GM23248 (cell line): ENCODE results near the gene PTPRE.

Experiments
- EZH2 ChIP-seq: fragments of 200-600 bp; sonication (generic); IDR thresholded peaks from 2 replicates; pipeline ENCODE4 v1.6.1; 2018; ENCODE audit warnings: antibody characterized with exemption, mild to moderate bottlenecking; ENCODE audit not compliant: insufficient read depth, poor library complexity, severe bottlenecking
- EZH2phosphoT487 ChIP-seq: fragments of 200-600 bp; sonication (generic); IDR thresholded peaks from 2 replicates; pipeline ENCODE4 v1.6.1; 2018; ENCODE audit warnings: antibody characterized with exemption, moderate library complexity, mild to moderate bottlenecking, low read depth; ENCODE audit not compliant: insufficient read depth

- no peak for TF ChIP-seq EZH2phosphoT487
- no peak for TF ChIP-seq EZH2
Observed at GRCh38 chr10:128007056-128007455, 100.2 kb downstream of the PTPRE start.
